Measurements from ENCODE around the gene ZNF512.

ZNF512 gene

GRCh38 chr2:27638709-27639108, 55.9 kb downstream of the ZNF512 start:
- no peak for DNase-seq

DNA sequence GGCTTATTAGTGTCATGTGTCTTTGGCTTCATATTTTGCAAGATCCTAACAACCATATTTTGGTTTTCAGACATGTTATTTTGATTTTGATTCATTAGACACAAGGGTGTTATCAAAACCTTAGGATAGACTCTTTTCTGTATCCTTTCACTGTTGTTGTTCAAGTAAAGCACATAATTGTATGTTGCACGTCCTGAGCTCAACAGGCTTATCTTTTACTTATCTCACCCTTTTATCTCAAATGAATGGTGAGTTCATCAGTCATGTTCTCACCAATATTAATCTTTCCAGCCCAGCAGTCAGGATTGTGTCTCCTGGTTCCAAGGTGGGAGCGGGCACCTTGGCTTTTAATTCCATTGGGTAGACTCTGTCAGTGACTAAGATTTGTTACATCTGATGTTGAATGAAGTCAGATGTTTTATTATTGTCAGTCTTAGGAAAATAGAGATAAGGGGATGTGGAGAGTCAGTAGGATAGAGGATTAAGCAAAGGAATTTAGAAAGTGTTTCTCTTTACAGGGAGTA, 57.9 kb downstream of the ZNF512 start:
- DNase-seq: no peak

GRCh38 chr2:27645197-27645596, 62.4 kb downstream of the ZNF512 start:
- DNase-seq: no peak

GRCh38 chr2:27647289-27647688, 64.4 kb downstream of the ZNF512 start:
- DNase-seq: no peak

- no peak for DNase-seq
These were observed 64.9 kb downstream of the ZNF512 start for GRCh38 chr2:27647737-27648136.

DNA sequence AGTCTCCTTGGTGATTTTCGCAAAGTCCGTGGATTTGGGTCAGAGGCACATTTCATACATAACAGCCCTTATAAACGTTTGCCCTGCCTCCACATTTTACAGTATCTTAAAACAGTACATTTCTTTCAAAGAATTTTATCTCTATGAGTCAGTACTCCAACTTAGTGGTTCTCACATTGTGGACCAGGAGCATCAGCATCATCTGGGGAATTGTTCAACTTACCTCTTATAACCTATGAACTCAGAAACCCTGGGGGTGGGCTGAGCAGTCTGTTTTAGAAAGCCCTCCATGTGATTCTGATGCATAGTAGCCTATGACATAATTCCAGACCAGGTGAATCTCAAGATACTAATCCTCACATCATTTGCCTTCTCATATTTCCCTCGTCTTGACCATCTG, 68.2 kb downstream of the ZNF512 start:
- no peak for DNase-seq

- DNase-seq: no peak
These were observed 69.5 kb downstream of the ZNF512 start for GRCh38 chr2:27652341-27652740.

- DNase-seq: no peak
These were observed 69.9 kb downstream of the ZNF512 start for GRCh38 chr2:27652790-27653189.

GRCh38 chr2:27653397-27653796, 70.6 kb downstream of the ZNF512 start:
- no peak for DNase-seq

DNA sequence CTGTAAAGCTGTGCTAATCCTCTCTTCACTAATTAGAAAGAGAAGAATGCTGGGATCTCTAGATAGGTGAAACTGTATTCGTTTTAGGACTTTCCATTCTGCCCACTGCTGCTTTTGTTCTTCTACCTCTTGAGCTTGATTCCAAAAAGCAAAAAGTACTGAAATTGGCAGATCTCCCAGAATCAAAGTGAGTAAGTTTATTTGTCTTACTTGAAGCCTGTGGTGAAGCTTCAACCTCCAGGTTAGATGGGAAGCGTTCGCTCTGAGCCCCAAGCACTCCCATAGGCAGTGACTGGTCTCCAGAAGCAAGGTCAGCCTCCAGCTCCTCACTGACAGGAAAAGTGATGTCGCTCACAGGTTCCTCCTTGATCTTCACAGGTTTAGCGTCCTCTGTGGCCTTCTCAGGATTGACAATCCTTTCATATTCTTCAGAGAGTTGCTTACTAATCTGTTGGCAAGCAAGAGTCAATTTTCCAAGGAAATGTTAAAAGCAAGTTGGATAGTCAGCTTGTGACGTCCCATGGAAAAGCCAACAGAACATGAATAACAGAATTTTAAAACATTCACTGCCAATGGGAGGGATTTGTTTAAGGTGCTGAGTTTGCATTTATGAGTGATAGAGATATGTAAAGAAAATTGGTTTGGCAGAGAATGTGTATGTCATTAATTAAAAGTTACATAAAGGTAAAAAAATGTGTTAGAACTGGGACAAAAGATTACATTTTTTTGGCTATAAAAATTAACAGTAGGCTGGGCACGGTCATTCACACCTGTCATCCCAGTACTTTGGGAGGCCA, 72.5 kb downstream of the ZNF512 start:
- no peak for DNase-seq

DNA sequence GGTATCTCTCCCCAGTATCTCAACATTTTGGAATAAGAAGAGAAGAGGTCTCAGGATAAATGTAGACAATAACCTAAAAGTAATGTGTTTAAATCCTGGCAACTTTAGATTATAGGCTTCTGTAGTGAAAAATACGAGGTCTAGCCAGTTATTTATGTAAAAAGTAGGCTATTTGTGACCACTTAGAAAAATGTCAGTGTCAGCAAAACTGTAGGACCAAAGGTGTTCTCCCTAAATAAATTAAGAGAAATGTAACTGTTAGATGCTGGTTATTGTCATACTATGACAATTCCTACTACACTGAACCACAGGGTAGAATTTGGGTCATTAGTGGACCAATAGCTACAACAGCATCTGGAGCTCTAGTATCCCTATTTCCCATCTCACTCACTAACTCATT, 78.5 kb downstream of the ZNF512 start:
- no peak for DNase-seq

DNA sequence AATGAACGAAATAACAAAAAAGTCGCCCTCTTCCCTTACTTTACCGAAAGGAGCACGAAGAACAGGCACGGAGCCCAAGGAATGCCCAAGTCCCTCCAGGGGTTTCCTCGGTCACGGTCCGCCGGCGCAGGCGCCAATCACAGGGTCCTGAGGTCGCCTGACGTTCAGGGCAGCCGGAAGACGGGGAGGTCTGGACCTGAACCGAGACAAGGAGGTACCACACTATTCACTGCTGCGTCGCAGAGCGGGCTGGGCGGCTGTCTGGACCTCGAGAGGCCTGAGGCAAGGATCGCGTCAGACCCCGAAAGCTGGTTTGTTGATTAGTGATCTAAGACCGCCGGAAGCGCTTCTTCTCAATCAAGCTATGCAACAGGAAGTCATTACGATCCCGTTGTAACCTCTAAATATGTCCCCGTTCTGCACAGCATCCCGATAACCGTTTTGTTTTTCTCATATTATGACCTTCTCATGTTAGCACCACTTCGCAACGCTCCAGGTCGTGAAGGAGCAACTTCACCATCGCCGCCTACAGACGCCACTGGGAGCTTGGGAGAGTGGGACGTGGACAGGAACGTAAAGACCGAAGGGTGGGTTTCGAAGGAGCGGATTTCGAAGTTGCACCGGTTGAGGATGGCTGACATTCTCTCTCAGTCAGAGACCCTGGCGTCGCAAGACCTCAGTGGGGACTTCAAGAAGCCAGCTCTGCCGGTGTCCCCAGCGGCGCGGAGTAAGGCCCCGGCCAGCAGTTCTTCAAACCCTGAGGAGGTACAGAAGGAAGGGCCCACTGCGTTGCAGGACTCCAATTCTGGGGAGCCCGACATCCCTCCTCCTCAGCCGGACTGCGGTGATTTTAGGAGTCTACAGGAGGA, 80.7 kb downstream of the ZNF512 start, which contains the start of the genes SLC4A1AP and SUPT7L:
TSS of gene SLC4A1AP (plus strand) at position 605 of the 869 bp plus-strand sequence. CDS start at position 631, 26 bp downstream.
TSS of gene SUPT7L (minus strand) at position 330 of the 869 bp plus-strand sequence. CDS start 1,422 bp downstream, outside the sequence.
- peak; percentile 70 to 79 for DNase-seq

DNA sequence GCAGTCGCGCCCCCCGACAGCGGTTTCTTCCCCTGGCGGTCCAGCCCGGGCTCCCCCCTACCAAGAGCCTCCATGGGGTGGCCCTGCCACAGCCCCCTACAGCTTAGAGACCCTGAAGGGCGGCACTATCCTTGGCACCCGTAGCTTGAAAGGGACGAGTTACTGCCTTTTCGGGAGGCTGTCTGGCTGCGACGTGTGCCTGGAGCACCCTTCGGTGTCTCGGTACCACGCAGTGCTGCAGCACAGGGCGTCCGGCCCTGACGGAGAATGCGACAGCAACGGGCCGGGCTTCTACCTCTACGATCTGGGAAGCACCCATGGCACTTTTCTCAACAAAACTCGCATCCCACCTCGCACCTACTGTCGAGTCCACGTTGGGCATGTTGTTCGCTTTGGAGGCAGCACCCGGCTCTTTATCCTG, 81.3 kb downstream of the ZNF512 start:
- peak in 1 of 2 donors; percentile 12 for DNase-seq

DNA sequence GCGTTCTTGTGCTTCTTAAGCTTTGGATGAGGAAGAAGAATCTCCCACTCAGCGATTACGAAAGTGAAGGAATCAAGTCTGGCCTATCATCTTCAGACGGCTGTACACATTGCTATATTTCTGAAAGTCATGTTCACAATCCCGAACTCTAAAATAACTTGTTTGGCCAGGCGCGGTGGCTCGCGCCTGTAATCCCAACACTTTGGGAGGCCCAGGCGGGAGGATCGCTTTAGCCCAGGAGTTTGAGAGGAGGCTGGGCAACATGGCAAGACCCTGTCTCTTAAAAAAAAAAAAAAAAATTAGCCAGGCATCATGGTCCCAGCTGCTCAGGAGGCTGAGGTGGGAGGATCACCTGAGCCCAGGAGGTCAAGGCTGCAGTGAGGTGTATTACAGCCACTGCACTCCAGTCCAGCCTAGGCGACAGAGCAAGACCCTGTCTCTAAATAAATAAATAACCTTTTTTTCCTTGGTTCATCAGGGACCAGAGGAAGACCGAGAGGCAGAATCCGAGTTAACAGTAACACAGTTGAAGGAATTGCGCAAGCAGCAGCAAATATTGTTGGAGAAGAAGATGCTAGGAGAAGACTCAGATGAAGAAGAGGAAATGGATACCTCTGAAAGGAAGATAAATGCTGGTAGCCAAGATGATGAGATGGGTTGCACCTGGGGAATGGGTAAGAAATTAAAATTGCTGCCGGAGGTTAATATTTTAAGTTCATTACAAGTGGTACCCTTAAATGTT, 82.0 kb downstream of the ZNF512 start:
- no peak for DNase-seq

GRCh38 chr2:27667446-27667845, 84.6 kb downstream of the ZNF512 start:
- DNase-seq: no peak

DNA sequence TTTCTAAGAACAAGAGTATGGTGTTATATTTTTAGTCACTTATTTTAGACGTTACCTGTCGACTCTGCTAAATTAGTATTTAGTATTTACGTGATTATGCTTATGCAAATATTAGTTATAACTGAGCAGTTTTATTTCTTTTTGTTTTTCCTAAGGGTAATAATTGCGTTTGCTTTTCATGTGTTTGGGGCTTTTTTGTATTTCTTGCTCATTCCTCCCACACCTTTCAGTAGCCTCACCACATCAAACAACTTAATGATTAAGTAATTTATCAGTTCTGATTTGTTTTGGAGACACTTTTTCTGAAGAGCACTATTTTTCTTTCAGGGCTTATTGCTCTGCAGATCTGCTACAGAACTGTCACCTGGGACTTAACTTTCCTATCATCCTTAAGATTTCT, 88.4 kb downstream of the ZNF512 start:
- DNase-seq: no peak
